Spleen (tissue), 11 donors: ENCODE results near the gene GUCY2F. TPM values are rescaled to one million over a fixed set of nuclear protein-coding genes. Genes with fewer than 3 reads are reported as not detected.

Experiments
- DNase-seq: peaks from one replicate; pipeline ENCODE4 v3.0.0-alpha.2; 2020
- H3K27ac ChIP-seq, 8 donors: fragments of 200-600 bp; sonication (generic) in 7 of 8; 1 replicate in 4 of 8; 2 replicates in 4 of 8; pipeline versions ENCODE4 v1.5.0 to v1.8.0; 2016 to 2021; ENCODE audit warnings: inconsistent platforms in 4 of 8, mild to moderate bottlenecking in 4 of 8, moderate library complexity in 1 of 8
- H3K27me3 ChIP-seq, 7 donors: fragments of 200-600 bp; sonication (generic) in 6 of 7; replicated peaks in 1 of 7; 1 replicate in 4 of 7; 2 replicates in 3 of 7; pipeline versions ENCODE4 v1.5.0 to v1.8.0; 2016 to 2021; ENCODE audit warnings: inconsistent platforms in 3 of 7, mild to moderate bottlenecking in 1 of 7
- H3K36me3 ChIP-seq, 6 donors: fragments of 200-600 bp; sonication (generic) in 5 of 6; 1 replicate in 4 of 6; 2 replicates in 2 of 6; pipeline versions ENCODE4 v1.5.0 to v1.8.0; 2016 to 2021; ENCODE audit warnings: inconsistent platforms in 2 of 6
- H3K4me1 ChIP-seq, 6 donors: fragments of 200-600 bp; sonication (generic) in 5 of 6; 1 replicate in 3 of 6; 2 replicates in 3 of 6; pipeline versions ENCODE4 v1.5.0 to v1.8.0; 2016 to 2021; ENCODE audit warnings: inconsistent platforms in 3 of 6
- H3K4me3 ChIP-seq, 8 donors: fragments of 200-600 bp; sonication (generic) in 7 of 8; 1 replicate in 4 of 8; 2 replicates in 4 of 8; pipeline versions ENCODE4 v1.5.0 to v1.8.0; 2016 to 2021; ENCODE audit warnings: inconsistent platforms in 4 of 8, mild to moderate bottlenecking in 4 of 8, moderate library complexity in 2 of 8
- H3K9me3 ChIP-seq, 8 donors: fragments of 200-600 bp; sonication (generic) in 7 of 8; 1 replicate in 4 of 8; 2 replicates in 4 of 8; pipeline versions ENCODE4 v1.5.0 to v1.8.0; 2016 to 2021; ENCODE audit warnings: inconsistent platforms in 4 of 8
- POLR2A ChIP-seq, 3 donors: fragments of 450-650 bp; IDR thresholded peaks; one replicate each; pipeline ENCODE4 v1.5.1; 2017; ENCODE audit warnings: antibody characterized with exemption in 3 of 3, mild to moderate bottlenecking in 1 of 3
- POLR2AphosphoS5 ChIP-seq, 3 donors: sonication (generic); formaldehyde crosslinking; IDR thresholded peaks; one replicate each; pipeline ENCODE4 v1.5.1; 2017; ENCODE audit warnings: antibody characterized with exemption in 3 of 3
- WGBS, 5 donors: extraction: QIAGEN DNeasy Blood & Tissue Kit in 3 of 5; methylation state at CpG; one replicate each; pipeline versions ENCODE4 v1.1.5 to v1.1.7; 2013 to 2018; 5-methylcytosine and 5-hydroxymethylcytosine counted together
- intact Hi-C: fragments of 100-400 bp; cut with DNase I; formaldehyde crosslinking; loops from one replicate; pipeline ENCODE4 v1.15.0; 2023; ENCODE audit warnings: low total_unique reads
- polyA plus RNA-seq, 3 donors: library from polyadenylated mRNA; stranded (reverse); fragments of 200-250 nt; gene quantifications; one replicate each; pipeline ENCODE4 v1.2.1, GENCODE V29; 2013
- total RNA-seq, 7 donors: library from RNA; depleted of rRNA in 3 of 7; stranded (reverse); fragments of >200 nt in 3 of 7; fragmentation: NEBNext Ultra II Directional in 4 of 7; extraction: Animal tissue kit (Norgen Biotek cat#: 25700) in 4 of 7; gene quantifications; one replicate each; pipeline versions ENCODE4 v1.1.0 to v1.2.1, GENCODE V29; 2016 to 2021
- TF ChIP-seq, protein P1 (sequence below), 11 experiments: fragments of 200-600 bp in 7 of 11; fragments of 450-650 bp in 4 of 11; sonication (generic) in 4 of 11; IDR thresholded peaks in 8 of 11; conservative IDR thresholded peaks in 3 of 11; 1 replicate in 7 of 11; 2 replicates in 4 of 11; pipeline versions ENCODE4 v1.4.0 to v1.8.0; 2016 to 2021; ENCODE audit warnings: antibody characterized with exemption in 11 of 11, inconsistent platforms in 4 of 11, mild to moderate bottlenecking in 1 of 11
- donor health status: healthy with polysubstance abuse.
- donor health status: DM: no; HTN: no; CAD: no; lungs with moderate emphysema.
- donor health status: DM: no; HTN: no; CAD: no.
- donor health status: Bipolar disorder and iron deficiency.
- donor health status: healthy.
- donor health status: DM: no; HTN: no; CAD: no.
- donor health status: DM: yes; HTN: yes; CAD: no.

The GUCY2F gene
- total and polyA plus RNA-seq, 10 donors = 0.09 to 0.59 TPM; not detected in 8

DNA sequence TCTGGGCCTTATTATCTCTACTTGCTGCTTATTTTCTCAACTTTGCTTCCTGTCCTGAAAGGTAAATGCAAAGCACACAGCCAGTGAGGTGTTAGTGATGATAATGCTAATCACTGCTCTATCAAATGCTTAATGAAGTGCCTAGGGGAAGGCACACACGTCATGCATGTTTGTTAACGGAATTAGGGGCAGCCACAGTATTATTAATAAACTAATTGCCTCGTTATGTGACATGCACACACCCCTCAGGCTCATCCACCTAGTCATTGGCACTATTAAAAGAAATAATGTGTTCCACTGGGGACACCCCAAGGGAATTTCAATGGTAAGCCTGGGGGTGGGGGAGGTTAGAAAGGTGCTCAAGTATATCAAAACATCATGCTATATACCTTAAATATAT, 125.2 kb downstream of the GUCY2F start:
- Histone ChIP-seq H3K4me1 (peaks cover 0 to 10% (median 0%) of the 10 kb centered on the region in 6 donors), H3K27me3 (no peaks in the 10 kb centered on the region), H3K4me3 (no peak overlapping the region), H3K9me3 (peaks cover 0 to 9% (median 0%) of the 10 kb centered on the region in 8 donors), H3K27ac (no peak overlapping the region), H3K36me3 (no peaks in the 10 kb centered on the region)
- no peak for DNase-seq
- WGBS, 5 donors = 46 to 60% (median 54%) methylated on average over 3 of the region's 3 CpGs
- intact Hi-C loops = no loop called here
- TF ChIP-seq POLR2A (IDR thresholded peaks at IDR 0.05) = no peak
- TF ChIP-seq POLR2AphosphoS5 (IDR thresholded peaks at IDR 0.05) = no peak
- TF ChIP-seq, protein P1, sequence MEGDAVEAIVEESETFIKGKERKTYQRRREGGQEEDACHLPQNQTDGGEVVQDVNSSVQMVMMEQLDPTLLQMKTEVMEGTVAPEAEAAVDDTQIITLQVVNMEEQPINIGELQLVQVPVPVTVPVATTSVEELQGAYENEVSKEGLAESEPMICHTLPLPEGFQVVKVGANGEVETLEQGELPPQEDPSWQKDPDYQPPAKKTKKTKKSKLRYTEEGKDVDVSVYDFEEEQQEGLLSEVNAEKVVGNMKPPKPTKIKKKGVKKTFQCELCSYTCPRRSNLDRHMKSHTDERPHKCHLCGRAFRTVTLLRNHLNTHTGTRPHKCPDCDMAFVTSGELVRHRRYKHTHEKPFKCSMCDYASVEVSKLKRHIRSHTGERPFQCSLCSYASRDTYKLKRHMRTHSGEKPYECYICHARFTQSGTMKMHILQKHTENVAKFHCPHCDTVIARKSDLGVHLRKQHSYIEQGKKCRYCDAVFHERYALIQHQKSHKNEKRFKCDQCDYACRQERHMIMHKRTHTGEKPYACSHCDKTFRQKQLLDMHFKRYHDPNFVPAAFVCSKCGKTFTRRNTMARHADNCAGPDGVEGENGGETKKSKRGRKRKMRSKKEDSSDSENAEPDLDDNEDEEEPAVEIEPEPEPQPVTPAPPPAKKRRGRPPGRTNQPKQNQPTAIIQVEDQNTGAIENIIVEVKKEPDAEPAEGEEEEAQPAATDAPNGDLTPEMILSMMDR (IDR thresholded peaks at IDR 0.05 in 8 of 11, conservative IDR thresholded peaks at IDR 0.05 in 3 of 11) = no peak

DNA sequence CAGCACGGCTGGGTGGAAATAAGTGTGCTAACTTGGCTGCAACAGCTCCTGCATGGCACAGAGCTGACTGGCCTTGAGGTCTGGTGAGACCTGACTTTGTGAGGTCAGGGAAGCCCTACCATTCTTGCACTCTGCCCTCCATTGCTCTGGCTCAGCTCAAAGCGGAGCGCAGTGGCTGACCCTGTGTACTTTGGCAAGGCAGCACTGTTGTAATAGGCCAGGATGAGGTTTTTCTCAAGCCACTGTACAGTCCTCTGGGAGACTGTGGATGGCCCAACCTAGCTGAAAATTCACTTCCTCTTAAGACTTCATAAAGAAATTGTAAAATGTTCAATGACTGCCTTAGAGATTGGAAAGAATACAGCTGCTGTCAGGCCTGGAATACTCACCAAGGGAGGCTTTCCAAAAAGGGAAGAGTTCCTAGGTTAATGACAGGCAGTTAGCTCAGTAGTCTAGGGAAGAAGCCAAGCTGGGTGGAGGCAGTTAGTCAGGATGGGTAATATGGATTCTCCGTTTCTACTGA, 129.8 kb downstream of the GUCY2F start:
- Histone ChIP-seq H3K36me3 (no peaks in the 10 kb centered on the region), H3K4me3 (no peak overlapping the region), H3K27me3 (no peaks in the 10 kb centered on the region), H3K4me1 (peaks cover 0 to 10% (median 0%) of the 10 kb centered on the region in 6 donors), H3K27ac (peak overlapping the region in 1 of 8 donors; percentile 35), H3K9me3 (no peaks in the 10 kb centered on the region)
- DNase-seq = no peak
- no peak for TF ChIP-seq POLR2A (IDR thresholded peaks at IDR 0.05)
- TF ChIP-seq POLR2AphosphoS5 (IDR thresholded peaks at IDR 0.05) = no peak
- TF ChIP-seq, protein P1 (IDR thresholded peaks at IDR 0.05 in 8 of 11, conservative IDR thresholded peaks at IDR 0.05 in 3 of 11) = no peak
- WGBS, 5 donors = 57 to 64% (median 59%) methylated on average over 4 of the region's 4 CpGs
- intact Hi-C loops = no loop called here

DNA sequence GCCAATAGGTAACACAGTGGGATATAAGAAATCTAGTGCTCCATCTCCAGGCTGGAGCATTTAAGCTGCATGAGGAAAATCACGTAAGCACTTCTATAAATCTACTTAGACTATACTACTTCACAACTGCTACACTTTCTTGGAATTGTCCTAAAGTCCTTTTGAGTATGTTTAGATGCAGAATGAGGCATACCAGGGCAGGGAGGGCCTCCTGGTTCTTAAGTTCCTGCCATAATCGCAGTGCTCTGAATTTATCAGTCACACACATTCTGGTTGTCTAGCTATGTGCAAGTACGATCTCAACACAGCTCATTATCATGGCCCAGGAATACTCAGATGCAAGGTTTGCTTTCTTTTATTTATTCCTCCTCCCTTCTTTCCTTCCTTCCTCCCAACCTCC, 130.3 kb downstream of the GUCY2F start:
- Histone ChIP-seq H3K27ac (peak overlapping the region in 1 of 8 donors; percentile 35), H3K36me3 (no peaks in the 10 kb centered on the region), H3K9me3 (no peaks in the 10 kb centered on the region), H3K4me3 (no peak overlapping the region), H3K4me1 (peaks cover 0 to 10% (median 0%) of the 10 kb centered on the region in 6 donors), H3K27me3 (no peaks in the 10 kb centered on the region)
- 60 to 74% (median 70%) methylated on average over 3 of the region's 3 CpGs for WGBS, 5 donors
- TF ChIP-seq POLR2A (IDR thresholded peaks at IDR 0.05) (no peak), POLR2AphosphoS5 (IDR thresholded peaks at IDR 0.05) (no peak)
- TF ChIP-seq, protein P1 (IDR thresholded peaks at IDR 0.05 in 8 of 11, conservative IDR thresholded peaks at IDR 0.05 in 3 of 11) = no peak
- DNase-seq = no peak
- intact Hi-C loops = no loop called here

DNA sequence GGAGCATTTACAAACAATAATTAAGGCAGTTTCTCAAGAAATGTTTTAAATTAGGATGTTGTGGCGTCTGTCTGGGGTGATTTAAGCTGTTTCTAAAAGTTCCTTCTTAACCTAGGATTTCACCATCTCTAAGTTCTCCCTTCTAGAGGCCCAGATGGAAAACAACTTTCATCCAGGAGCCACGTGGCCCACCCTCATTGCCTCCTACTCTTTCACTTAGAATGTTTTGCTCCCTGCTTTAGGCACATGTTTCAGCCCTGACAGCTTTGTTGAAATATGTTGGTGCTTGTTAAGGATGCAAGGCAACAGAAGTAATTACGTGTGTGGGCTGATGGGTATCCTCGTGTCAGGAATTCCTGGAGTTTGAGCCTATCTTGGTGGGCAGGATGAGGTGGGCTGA, 131.3 kb downstream of the GUCY2F start:
- no peaks in the 10 kb centered on the region for H3K27me3 ChIP-seq
- intact Hi-C loops = no loop called here
- no peak for DNase-seq
- H3K36me3 ChIP-seq = no peaks in the 10 kb centered on the region
- H3K27ac ChIP-seq = no peak overlapping the region
- no peak overlapping the region for H3K4me3 ChIP-seq
- H3K4me1 ChIP-seq = peaks cover 0 to 10% (median 0%) of the 10 kb centered on the region in 6 donors
- no peaks in the 10 kb centered on the region for H3K9me3 ChIP-seq
- WGBS, 5 donors = 38 to 59% (median 50%) methylated on average over 4 of the region's 4 CpGs
- TF ChIP-seq, protein P1 (IDR thresholded peaks at IDR 0.05 in 8 of 11, conservative IDR thresholded peaks at IDR 0.05 in 3 of 11) = no peak
- TF ChIP-seq POLR2A (IDR thresholded peaks at IDR 0.05) (no peak), POLR2AphosphoS5 (IDR thresholded peaks at IDR 0.05) (no peak)
